Testis (tissue), 2 donors: ENCODE data around the gene THSD4.

Experiments used
- POLR2A ChIP-seq: fragments of 450-650 bp; IDR thresholded peaks from one replicate; pipeline ENCODE4 v1.6.1; 2017; ENCODE audit warnings: antibody characterized with exemption, mild to moderate bottlenecking, moderate library complexity
- TF ChIP-seq, protein P1 (sequence below), 3 experiments: fragments of 450-650 bp in 2 of 3; fragments of 200-600 bp in 1 of 3; sonication (generic) in 1 of 3; IDR thresholded peaks; one replicate each; pipeline ENCODE4 v1.5.1; 2016 to 2019; ENCODE audit warnings: antibody characterized with exemption in 3 of 3, mild to moderate bottlenecking in 2 of 3, moderate library complexity in 1 of 3

DNA sequence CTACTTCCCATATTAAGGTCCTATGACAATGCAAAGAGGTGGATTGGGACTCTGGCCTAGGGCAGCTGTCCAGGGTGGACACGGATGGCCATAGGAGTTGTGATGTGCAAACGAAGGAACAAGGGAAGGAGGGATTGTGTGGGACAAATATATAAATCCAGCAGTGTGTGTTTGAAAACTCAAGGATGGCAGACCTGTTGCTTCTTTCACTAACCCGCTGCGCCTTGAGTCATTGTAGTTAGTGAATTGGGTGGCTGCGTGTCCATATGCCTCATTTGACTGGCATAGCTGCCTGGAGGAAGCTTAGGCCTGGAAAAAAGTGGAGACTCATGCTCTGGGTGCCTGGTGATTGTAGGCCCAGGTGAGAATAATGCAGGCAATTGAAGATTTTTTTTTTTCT, 334.7 kb downstream of the THSD4 start:
- TF ChIP-seq, protein P1, sequence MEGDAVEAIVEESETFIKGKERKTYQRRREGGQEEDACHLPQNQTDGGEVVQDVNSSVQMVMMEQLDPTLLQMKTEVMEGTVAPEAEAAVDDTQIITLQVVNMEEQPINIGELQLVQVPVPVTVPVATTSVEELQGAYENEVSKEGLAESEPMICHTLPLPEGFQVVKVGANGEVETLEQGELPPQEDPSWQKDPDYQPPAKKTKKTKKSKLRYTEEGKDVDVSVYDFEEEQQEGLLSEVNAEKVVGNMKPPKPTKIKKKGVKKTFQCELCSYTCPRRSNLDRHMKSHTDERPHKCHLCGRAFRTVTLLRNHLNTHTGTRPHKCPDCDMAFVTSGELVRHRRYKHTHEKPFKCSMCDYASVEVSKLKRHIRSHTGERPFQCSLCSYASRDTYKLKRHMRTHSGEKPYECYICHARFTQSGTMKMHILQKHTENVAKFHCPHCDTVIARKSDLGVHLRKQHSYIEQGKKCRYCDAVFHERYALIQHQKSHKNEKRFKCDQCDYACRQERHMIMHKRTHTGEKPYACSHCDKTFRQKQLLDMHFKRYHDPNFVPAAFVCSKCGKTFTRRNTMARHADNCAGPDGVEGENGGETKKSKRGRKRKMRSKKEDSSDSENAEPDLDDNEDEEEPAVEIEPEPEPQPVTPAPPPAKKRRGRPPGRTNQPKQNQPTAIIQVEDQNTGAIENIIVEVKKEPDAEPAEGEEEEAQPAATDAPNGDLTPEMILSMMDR (IDR thresholded peaks at IDR 0.05) = no peak
- no peak for TF ChIP-seq POLR2A
